Measurements from ENCODE around the gene TSPAN3. TPM values are rescaled to one million over a fixed set of nuclear protein-coding genes. Genes with fewer than 3 reads are reported as not detected.
A peak's percentile ranks its signal among the peaks of the same experiment; 100 is the strongest.

TSPAN3 gene
- total RNA-seq, 1 experiment from 2014 or later = 312 TPM

- DNase-seq (ENCODE audit: low read depth) = no peak
Observed at GRCh38 chr15:77033729-77034671, 36.9 kb downstream of the TSPAN3 start.

DNA sequence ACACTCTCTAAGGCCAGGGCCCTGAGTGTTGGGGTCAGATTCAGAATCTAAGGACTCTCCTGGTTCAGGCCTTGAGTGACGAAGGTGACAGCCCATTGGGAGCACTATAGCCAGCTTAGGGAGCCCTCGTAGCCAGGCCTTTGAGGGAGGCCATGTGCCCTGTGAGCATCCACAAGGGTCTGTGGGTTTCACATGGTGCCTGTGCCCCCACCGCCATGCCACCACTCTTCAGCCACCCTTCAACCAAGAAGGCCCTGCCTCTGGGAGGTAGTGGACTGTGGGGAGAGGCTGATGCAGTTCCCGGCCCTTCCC is 37.5 kb downstream of the TSPAN3 start:
- no peak for DNase-seq (ENCODE audit: low read depth)

- DNase-seq (ENCODE audit: low read depth) = no peak
Observed at GRCh38 chr15:77032647-77033416, 38.1 kb downstream of the TSPAN3 start.

- DNase-seq (ENCODE audit: low read depth) = no peak
Observed at GRCh38 chr15:77032052-77032646, 38.8 kb downstream of the TSPAN3 start.

DNA sequence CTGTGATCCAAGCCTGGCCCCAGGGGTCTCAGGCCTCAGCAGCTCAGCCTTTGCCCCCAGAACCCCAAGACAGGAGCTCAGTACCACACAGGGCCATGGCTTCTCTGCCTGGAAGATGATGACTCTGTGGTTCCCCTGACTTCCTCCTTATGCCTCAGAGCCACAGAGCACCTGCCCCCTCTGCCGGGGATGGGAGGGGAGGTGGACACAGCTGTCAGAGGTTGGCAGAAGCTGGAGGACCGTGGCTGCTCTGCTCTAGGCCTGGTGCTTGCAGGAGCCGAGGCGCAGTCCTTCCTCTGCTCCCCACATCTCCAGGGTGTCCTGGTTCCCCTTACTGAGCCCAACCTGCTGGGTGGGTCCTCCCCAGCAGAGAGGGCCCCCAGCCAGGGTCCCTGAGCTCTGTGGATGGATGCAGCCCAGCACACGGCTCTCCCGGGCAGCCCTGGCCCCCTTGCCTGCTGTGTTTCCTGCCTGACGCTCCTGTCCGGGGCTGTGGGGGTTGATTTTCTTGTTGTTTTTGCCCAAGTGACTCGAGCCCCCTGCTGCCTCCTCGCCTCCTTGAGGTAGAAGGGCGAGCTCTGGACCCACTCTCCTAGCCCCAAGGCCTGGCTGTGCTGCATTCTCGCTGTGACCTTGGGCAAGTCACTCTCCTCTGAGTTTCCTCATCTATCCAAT is 39.4 kb downstream of the TSPAN3 start:
- DNase-seq (ENCODE audit: low read depth) = peak; percentile 50

GRCh38 chr15:77030928-77031375 is 40.0 kb downstream of the TSPAN3 start:
- no peak for DNase-seq (ENCODE audit: low read depth)

DNA sequence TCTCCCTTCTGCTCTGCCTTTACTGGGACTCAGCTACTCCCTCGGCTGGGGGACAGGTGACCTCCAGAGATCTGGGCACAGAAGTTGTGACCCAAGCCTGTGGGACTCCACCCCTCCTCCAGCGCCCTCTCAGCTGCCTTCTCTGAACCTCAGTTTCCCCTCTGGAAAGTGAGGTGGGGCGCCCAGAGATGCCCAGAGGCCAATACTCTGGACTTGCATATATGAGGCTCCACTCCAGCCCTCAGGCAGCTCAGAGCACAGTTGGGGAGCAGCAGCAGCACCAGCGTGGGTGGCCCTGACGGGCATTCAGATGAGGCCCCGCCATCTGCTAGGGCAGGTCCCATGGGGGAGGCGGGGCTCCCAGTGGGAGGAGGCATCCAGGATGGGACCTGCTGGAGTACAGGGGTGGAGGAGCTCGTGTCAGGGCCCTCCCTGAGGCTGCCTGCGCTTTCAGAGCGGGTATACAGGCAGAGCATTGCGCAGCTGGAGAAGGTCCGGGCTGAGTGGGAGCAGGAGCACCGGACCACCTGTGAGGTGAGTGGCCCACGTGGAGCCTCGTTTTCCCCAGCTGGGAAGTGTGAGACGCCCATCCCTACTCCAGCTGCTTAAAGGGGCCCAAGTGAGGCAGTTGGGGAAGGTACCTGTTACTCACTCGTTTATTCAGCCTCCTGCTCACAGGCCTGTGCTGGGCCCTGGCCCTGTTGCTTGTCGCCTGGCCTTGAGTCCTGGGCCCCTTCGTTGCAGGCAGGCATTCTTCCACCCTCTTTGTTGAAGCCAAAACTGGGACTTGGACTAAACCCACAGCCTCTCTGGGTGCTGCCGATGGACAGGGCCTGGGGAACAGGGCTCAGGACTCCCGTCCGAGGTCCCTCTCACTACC is 40.6 kb downstream of the TSPAN3 start:
- no peak for DNase-seq (ENCODE audit: low read depth)

GRCh38 chr15:77029166-77030047 is 41.5 kb downstream of the TSPAN3 start:
- DNase-seq (ENCODE audit: low read depth) = no peak

DNA sequence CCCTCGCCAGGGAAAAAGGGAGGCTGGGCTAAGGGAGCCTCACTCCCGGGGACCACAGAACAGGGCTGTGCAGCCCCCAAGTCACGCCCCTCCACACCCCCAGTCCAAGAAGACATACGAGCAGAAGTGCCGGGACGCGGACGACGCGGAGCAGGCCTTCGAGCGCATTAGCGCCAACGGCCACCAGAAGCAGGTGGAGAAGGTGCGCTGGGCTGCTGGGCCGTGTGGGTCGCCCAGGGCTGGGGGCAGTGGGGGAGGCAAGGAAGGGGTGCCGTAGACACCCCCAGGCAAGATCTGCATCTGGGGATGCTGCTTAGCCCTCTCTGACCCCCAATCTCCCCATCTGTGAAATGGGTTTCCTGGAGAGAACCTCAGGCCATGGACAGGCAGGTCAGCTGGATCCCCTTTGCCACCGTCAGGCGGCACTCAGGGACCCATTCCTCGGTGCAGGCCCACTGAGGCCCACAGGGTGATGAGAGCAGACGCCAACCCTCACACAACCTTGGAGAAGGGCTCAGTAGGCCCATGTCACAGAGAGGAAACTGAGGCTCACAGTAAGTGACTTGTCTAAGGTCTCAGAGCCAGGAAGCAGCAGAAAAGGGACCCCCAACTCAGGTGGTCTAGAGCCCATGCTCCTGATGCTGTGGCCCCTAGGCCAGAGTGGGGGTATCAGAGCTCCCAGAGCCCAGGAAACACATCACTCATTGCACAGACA is 42.3 kb downstream of the TSPAN3 start:
- no peak for DNase-seq (ENCODE audit: low read depth)

DNA sequence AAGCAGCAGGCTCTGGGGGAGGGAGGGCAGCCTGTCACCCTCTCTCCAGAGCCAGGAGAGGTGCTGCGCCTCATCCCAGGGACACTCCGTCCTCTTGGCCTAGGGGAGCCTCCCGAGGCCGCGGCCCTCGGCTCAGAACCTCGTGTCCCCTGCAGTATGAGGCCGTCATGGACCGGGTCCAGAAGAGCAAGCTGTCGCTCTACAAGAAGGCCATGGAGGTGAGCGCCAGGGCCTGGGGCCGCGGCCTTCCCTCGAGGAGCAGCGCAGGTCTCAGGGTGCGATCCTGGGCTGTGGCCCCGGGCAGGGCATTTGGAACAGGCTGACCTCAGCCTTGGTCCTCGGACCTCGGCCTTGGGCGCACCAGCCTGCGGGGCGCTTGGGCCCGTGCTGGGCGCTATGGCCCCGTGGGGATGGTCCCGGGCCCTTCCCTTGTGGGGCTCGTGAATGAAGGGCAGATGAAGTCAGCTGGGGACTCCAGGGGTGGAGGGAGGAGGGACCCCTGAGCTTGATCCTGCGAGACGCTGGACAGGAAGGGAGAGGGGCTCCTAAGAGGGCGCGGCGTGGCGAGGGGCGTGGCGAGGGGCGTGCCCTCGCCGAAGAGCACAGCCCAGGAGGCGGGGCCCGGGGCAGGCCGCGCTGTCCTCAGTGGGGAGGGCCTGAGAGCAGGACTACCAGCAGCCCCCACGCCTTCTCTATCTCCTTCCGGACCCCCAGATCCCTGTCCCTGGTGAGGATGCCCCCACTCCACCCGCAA is 43.0 kb downstream of the TSPAN3 start:
- no peak for DNase-seq (ENCODE audit: low read depth)

DNA sequence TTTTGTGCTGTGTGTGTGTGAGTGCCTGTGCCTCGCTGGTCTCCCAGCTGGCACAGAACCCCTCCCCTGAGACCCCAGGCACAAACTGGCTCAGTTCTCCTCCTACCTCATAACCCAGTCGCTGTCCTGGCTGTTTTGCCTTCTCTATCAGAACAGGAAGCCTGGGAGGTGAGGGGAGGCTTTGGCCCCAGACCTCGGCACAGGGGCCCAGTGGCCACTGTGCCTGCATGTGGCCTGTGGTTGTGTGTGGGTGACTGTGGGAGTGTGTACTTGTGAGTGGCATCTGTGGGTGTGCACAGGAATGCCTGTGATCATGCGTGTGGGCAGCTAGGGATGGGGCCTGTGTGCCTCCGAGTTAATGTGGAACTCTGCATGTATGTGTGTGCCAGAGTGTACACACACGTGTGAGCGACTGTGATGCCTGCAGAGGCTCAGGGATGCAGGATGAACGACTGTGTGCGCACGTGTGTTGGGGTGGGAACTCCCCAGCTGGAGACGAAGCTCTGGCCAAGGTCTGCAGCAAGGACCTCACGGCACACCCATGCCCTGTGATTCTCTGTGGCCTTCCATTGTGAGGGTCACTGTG is 43.7 kb downstream of the TSPAN3 start:
- DNase-seq (ENCODE audit: low read depth) = no peak

DNA sequence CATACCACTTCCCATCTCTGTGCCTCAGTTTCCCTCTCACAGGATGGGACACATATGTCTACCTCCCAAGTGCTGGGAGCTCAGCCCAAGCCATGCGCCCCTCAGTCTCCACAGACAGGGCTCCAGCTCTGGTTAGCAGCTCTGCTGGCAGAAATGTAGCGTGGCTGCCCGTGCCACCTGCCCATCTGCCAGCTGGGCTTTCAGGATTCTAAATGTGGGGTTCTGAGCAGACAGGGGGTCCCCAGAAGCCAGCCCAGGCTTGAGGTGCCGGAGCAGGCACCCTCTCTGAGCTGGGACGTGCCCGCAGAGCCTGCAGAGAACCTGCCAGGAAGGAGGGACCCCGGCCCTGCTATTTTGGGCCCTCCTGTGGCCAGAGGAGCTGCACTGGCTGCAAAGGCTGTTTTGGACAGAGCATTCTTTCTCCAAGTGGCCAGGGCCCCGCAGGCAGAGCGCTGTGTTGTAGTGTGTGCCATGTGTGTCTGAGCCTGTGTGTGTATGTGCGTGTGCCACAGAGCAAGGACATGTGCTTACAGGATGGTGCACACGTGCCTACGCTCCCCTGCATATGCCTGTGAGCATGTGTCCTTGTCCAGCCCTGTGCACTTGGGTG is 44.3 kb downstream of the TSPAN3 start:
- no peak for DNase-seq (ENCODE audit: low read depth)

GRCh38 chr15:77025941-77026411 is 44.9 kb downstream of the TSPAN3 start:
- DNase-seq (ENCODE audit: low read depth) = no peak

DNA sequence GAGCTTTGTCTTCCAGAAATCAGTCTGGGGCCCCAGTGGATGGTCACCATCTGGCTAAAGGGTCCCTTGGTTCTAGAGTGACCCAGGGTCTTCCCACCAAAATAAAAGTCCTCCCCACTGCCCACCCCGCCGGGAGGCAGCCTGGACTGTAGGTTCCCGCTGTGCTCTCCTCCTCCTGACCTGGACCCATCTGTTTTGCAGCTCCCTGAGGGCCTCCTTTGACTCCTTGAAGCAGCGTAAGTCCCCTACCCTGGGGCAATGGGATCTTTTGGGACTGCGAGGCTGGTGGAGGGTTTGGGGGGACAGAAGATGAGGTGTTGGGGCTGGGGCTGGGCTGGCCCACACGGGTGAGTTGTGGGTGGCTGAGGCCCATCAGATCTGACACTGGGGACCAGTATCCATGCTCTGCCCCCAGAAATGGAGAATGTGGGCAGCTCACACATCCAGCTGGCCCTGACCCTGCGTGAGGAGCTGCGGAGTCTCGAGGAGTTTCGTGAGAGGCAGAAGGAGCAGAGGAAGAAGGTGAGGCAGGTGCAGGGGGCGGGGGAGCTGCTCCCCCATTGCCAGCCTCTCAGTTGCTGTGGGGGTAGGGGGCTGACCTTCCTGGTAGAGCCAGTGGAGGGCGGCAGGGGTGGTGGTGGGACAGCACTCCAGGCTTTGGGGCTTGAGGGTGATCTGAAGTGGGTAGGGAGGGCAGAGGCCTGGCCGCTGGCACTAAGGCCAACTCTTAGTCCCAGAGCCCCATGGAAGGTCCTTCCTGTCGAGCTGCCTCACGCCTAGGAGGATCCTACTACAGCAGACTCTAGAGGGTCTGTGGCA is 45.6 kb downstream of the TSPAN3 start:
- DNase-seq (ENCODE audit: low read depth) = no peak

GRCh38 chr15:77024273-77025082 is 46.4 kb downstream of the TSPAN3 start:
- peak; percentile 32 for DNase-seq (ENCODE audit: low read depth)

All from M059J (cell line).